ENCODE measurements around the gene DUS1L.

DUS1L gene

DNA sequence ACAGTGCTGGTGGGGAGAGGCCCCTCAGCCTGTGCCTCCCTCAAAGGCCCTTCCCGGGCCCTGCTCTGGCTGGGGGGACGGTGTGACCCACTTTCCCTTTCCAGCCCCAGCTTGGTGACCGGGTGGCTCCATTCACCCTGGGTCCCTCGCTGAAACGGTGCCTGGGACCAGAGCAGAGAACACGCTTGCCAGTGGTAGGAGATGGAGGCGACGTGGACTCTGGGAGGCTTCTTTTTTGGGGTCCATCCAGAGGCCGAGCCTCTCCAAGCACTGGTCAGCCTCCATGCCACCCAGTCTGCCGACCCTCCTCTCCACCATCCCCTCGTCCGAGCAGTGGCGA, 50.7 kb downstream of the DUS1L start:
- no peak overlapping the region for H3K4me3 ChIP-seq (ENCODE audit: low read depth in 1 of 2, low read length in 2 of 2)
- H3K79me2 ChIP-seq (ENCODE audit: insufficient read depth, low read length), result peaks cover 2% of the 10 kb centered on the region; the same call in 1 of the 2 replicates
- no peak overlapping the region for H3K9ac ChIP-seq (ENCODE audit: low read depth, low read length)
- H2AFZ ChIP-seq (ENCODE audit: low read depth, low read length), result no peak overlapping the region
- peaks cover 27% of the 10 kb centered on the region for H3K36me3 ChIP-seq (ENCODE audit: insufficient read depth, low read length)
- DNase-seq (no peak), ATAC-seq (ENCODE audit: insufficient read depth, low read depth) (no peak)
- H3K4me2 ChIP-seq (ENCODE audit: insufficient read depth, low read length), result no peak overlapping the region
- no peaks in the 10 kb centered on the region for H3K4me1 ChIP-seq (ENCODE audit: insufficient read depth, low read length)
- H3K9me3 ChIP-seq (ENCODE audit: insufficient read depth, low read length, severe bottlenecking), result no peaks in the 10 kb centered on the region
- H3K27ac ChIP-seq (ENCODE audit: low read length), result no peak overlapping the region
- peaks cover 12% of the 10 kb centered on the region for H4K20me1 ChIP-seq (ENCODE audit: insufficient read depth, low read length)
- TF ChIP-seq, protein P1, sequence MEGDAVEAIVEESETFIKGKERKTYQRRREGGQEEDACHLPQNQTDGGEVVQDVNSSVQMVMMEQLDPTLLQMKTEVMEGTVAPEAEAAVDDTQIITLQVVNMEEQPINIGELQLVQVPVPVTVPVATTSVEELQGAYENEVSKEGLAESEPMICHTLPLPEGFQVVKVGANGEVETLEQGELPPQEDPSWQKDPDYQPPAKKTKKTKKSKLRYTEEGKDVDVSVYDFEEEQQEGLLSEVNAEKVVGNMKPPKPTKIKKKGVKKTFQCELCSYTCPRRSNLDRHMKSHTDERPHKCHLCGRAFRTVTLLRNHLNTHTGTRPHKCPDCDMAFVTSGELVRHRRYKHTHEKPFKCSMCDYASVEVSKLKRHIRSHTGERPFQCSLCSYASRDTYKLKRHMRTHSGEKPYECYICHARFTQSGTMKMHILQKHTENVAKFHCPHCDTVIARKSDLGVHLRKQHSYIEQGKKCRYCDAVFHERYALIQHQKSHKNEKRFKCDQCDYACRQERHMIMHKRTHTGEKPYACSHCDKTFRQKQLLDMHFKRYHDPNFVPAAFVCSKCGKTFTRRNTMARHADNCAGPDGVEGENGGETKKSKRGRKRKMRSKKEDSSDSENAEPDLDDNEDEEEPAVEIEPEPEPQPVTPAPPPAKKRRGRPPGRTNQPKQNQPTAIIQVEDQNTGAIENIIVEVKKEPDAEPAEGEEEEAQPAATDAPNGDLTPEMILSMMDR (IDR thresholded peaks at IDR 0.05; ENCODE audit: borderline replicate concordance, extremely low read depth, low read length, poor library complexity, severe bottlenecking), result no peak
- TF ChIP-seq EZH2 (IDR thresholded peaks at IDR 0.05; ENCODE audit: borderline replicate concordance, low read depth, low read length, severe bottlenecking), result no peak
- H3K27me3 ChIP-seq (ENCODE audit: insufficient read depth, low read length, poor library complexity), result no peaks in the 10 kb centered on the region

DNA sequence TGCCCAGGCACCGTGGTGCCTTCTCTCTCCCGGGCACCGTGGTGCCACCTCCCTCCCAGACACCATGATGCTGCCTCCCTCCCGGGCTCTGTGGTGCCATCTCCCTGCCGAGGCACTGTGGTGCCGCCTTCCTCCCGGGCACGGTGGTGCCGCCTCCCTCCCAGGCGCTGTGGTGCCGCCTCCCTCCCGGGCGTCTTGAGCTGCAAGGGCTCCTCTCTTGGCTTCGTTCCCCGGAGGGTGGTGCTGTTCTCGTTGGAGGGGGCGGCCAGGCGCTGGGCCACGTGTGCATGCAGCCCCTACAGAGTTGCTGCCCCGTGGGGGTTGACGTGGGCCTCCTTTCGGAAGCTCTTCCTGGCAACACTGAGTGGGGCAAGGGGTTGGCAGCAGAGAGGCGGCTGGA, 51.2 kb downstream of the DUS1L start:
- Histone ChIP-seq H3K79me2 (ENCODE audit: insufficient read depth, low read length) (no peaks in the 10 kb centered on the region), H3K4me2 (ENCODE audit: insufficient read depth, low read length) (no peak overlapping the region), H2AFZ (ENCODE audit: low read depth, low read length) (no peak overlapping the region), H3K9me3 (ENCODE audit: insufficient read depth, low read length, severe bottlenecking) (no peaks in the 10 kb centered on the region), H3K36me3 (ENCODE audit: insufficient read depth, low read length) (peaks cover 26% of the 10 kb centered on the region), H3K4me3 (ENCODE audit: low read depth in 1 of 2, low read length in 2 of 2) (no peak overlapping the region), H3K4me1 (ENCODE audit: insufficient read depth, low read length) (no peaks in the 10 kb centered on the region), H4K20me1 (ENCODE audit: insufficient read depth, low read length) (peaks cover 9% of the 10 kb centered on the region), H3K9ac (ENCODE audit: low read depth, low read length) (no peak overlapping the region), H3K27ac (ENCODE audit: low read length) (no peak overlapping the region), H3K27me3 (ENCODE audit: insufficient read depth, low read length, poor library complexity) (no peaks in the 10 kb centered on the region)
- no peak for TF ChIP-seq EZH2 (IDR thresholded peaks at IDR 0.05; ENCODE audit: borderline replicate concordance, low read depth, low read length, severe bottlenecking)
- TF ChIP-seq, protein P1 (IDR thresholded peaks at IDR 0.05; ENCODE audit: borderline replicate concordance, extremely low read depth, low read length, poor library complexity, severe bottlenecking), result no peak
- ATAC-seq (ENCODE audit: insufficient read depth, low read depth) (0 out of 3 replicates have a peak, but pooled peaks have one; percentile 15), DNase-seq (no peak)

DNA sequence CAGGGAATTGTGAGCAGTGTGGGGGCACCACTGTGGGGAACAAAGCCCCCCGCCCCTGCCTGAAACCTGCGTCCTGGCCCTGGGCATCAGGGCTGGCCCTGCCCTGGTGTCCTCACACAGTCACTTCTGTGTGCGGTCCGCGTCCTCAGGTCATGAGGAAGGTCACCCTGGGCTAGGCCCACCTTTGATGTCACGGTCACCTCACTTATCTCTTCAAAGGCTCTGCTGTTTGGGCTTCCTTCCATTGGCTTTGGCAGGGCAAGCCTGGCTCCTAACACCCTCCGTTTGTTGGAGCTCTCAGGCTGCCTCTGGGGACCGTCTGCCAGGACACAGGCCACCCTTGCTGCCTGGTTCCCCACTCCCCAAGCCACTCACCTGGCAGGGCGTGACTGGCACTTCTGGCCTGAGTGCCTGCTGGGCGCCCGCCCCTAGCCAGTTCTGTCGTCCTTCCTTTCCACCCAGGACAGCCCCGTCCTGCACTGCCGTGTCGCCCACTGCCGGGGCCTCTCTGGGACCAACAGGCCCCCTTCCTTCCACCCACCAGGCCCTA, 51.8 kb downstream of the DUS1L start:
- Histone ChIP-seq H3K4me2 (ENCODE audit: insufficient read depth, low read length) (no peak overlapping the region), H3K9me3 (ENCODE audit: insufficient read depth, low read length, severe bottlenecking) (no peaks in the 10 kb centered on the region), H3K79me2 (ENCODE audit: insufficient read depth, low read length) (no peaks in the 10 kb centered on the region), H3K27ac (ENCODE audit: low read length) (no peak overlapping the region), H4K20me1 (ENCODE audit: insufficient read depth, low read length) (peaks cover 3% of the 10 kb centered on the region), H3K4me1 (ENCODE audit: insufficient read depth, low read length) (no peaks in the 10 kb centered on the region), H3K9ac (ENCODE audit: low read depth, low read length) (no peak overlapping the region), H2AFZ (ENCODE audit: low read depth, low read length) (no peak overlapping the region), H3K4me3 (ENCODE audit: low read depth in 1 of 2, low read length in 2 of 2) (no peak overlapping the region), H3K27me3 (ENCODE audit: insufficient read depth, low read length, poor library complexity) (no peaks in the 10 kb centered on the region), H3K36me3 (ENCODE audit: insufficient read depth, low read length) (peaks cover 20% of the 10 kb centered on the region)
- TF ChIP-seq, protein P1 (IDR thresholded peaks at IDR 0.05; ENCODE audit: borderline replicate concordance, extremely low read depth, low read length, poor library complexity, severe bottlenecking), result no peak
- TF ChIP-seq EZH2 (IDR thresholded peaks at IDR 0.05; ENCODE audit: borderline replicate concordance, low read depth, low read length, severe bottlenecking), result no peak
- ATAC-seq (ENCODE audit: insufficient read depth, low read depth) (no peak), DNase-seq (no peak)

All from DND-41 (cell line).